ENCODE results near the gene GALNTL6. TPM values are rescaled to one million over a fixed set of nuclear protein-coding genes. Genes with fewer than 3 reads are reported as not detected.

GALNTL6 gene
- polyA plus RNA-seq, 12 donors = 0.19 to 2.6 (median 0.70) TPM; not detected in 2

DNA sequence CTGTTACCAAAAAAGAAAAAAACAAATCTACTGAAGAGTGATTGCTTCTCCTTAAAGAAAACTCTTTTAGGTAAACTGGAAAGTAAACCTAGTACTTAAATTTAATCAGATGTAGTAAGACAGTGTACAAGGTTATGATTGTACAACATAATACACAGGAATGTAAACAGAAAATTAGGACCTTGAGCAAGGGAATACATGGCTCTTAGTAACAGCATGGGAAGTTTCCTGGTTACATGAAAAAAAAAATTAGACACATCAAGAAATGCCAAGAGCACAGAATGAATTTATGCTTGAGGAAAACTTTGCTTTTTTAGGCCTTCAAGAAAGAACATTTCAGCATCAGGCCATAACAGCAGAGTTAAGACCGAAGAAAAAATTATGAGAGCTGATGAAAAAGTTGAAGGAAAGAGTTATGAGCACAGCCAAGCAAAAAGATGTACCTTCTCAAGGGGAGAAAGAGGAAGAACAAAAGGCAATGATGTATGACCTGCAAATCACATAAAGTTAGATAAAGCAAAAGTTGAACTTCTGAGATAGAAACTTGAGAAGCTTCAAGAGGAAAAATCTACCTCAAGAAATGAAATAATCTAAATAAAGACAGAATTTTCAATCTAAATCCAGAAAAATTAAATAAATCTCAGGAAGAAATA, 311.6 kb downstream of the GALNTL6 start:
- DNase-seq = no peak

DNA sequence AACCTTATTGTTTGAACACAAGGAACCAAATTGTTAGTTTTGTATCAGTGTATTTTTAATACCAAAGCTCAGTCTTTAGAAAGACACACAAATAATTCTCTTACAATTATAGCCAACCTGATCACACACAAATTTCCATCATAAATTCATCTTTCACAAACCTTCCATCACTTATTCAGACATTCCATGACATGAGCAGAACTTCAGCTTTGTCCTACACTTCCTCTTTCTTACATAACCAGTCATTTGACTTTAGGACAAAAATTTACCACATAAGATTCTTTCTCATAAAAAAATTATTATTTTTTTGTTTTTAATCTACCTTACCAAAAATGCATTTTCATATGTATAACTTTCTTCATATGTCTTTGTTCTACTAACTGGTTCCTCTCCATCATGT, 312.2 kb downstream of the GALNTL6 start:
- no peak for DNase-seq

DNA sequence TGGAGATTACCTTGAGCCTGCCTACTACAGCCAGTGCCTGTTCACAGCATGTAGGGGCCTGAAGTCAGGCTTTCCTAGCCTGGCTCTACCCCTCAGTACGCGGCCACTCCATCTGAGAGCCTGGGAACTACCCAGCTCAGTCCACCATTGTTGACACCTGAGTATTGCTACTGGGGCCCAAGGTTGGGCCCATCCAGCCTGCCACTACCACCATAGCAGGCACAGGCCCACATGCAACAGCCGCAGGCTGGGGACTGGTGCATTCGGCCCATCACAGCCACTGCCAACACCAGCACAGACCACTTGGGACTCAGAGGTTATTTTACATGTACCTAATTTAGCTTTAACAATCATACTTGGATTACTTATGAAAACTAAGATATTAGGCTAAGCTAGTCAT, 314.0 kb downstream of the GALNTL6 start:
- no peak for DNase-seq

- DNase-seq = no peak
Observed at GRCh38 chr4:172129593-172129992, 316.4 kb downstream of the GALNTL6 start.

- no peak for DNase-seq
Observed at GRCh38 chr4:172134521-172134920, 321.3 kb downstream of the GALNTL6 start.

GRCh38 chr4:172141025-172141424, 327.8 kb downstream of the GALNTL6 start:
- no peak for DNase-seq

DNA sequence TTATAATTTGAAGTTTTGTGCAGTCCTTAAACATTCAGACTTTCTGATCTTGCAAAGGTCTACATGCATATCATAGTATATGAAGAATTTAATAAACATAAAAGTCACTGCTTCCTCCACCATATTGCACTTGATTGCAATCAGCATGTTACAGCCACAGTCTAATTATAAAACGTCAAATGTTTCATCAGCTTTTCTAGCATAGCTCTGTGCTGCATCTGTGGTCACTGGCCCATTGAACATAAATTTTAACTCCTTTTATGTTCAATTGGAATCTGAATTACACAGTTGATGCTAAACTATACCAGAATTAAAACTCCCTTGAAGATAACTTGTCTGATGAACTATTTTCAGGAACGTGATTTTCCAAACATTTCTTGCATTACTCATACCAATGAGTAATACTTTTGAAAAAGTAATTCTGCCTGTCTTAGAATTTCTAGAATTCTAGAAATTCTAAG, 329.1 kb downstream of the GALNTL6 start:
- no peak for DNase-seq

DNA sequence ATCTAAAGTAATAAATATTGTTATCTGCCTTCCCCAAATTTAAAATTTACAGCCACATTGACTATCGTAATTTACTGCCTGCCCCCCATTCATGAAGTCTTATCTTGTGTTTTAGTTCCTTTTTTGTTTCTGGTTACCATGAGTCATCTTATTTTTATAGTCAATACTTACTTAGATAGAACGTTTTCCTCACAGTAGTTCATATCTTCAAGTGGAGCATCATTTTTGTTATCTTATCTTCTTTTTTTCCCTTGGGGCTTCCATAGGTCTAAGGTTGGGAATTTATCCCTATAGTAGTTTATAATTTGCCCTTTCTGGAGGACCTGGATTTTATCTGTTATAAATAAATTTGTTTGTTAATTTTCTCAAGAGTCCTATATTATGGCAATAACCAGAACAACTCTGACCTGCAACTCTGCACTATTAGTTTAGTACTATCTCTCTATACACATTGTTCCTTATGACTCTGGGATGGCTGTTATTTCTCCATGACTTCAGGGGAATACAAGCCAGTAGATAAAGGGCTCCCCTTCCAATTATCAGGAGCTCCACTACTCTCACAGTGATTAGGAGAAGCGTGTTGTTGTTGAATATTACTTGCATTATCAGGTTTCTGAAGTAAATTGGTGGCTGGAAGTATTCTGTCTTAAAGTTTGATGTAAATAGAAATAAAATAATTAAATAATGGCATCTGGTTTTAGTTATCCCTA, 330.6 kb downstream of the GALNTL6 start:
- DNase-seq = no peak

DNA sequence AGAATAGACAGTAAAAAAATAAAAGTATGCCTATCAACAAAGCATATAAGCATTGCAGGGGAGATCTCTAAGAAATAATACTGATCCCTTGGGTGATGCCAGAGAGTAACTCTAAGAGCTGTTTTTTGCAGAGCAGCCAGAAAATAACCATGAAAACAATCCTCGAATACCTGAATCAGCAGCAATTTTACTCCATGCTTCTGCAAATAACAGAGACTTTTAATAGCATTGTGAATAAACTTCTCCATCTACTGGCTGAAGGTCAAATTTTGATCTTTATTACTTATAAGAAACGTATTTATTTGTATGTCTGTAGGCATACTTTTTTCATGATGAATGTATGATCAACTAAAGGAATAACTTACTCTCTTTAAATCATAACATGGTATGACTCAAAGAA, 334.5 kb downstream of the GALNTL6 start:
- DNase-seq = peak; percentile 6

DNA sequence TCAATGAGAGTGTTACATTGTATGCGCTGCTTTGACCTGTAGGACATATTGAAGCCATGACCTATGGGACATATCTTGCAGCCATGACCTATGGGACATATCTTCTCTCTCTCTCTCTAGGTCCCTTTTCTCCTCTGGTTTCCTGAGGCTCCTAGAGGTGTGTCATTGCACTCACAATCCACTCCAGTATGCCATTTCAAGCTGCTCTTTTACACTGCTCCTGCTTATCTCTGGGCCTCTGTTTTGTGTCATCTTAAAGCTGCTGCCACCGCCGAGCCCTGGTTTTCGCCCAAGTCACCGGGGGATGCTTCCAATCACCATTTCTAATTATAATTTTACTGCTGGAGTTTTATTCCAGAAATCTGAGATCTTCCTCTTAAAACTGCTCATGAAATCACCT, 336.1 kb downstream of the GALNTL6 start:
- DNase-seq = no peak

DNA sequence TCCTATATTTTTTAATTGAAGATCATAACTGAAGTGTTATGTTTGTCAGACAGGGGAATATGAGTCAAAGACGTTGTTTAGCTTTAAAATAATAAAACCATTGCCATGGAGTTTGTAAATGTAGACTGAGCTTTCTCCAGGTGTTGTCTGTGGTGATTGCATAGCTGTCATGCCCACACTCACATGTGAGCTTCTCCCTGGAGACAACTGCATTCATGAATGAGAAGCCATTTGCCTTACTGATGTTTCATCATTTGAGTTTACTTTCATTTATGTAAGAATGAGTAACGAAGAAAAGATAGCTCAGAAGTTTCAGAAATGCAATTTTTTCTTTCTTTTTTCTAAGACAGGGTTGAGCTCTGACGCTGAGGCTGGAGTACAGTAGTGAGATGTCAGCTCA, 339.1 kb downstream of the GALNTL6 start:
- no peak for DNase-seq

DNA sequence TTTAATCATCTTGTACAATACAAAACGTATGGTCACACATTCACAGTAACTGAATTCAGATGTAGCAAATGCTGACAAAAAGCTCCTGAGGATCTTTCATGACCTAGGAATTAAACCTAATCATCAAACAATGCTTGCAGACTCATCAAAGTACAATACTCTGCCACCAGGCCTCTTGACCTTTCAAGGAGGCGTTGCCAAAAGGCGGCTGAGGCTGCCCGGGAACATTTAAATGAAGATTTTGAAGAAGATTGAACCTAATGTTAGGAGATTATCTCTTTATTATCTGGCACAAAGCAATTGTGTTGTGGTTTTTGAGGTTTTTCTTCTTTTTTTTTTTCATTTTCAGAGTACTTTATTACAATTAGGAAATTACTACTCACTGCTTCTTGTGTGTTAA, 340.5 kb downstream of the GALNTL6 start:
- no peak for DNase-seq

- no peak for DNase-seq
Observed at GRCh38 chr4:172155838-172156345, 342.7 kb downstream of the GALNTL6 start.

- no peak for DNase-seq
Observed at GRCh38 chr4:172157946-172158345, 344.7 kb downstream of the GALNTL6 start.

DNA sequence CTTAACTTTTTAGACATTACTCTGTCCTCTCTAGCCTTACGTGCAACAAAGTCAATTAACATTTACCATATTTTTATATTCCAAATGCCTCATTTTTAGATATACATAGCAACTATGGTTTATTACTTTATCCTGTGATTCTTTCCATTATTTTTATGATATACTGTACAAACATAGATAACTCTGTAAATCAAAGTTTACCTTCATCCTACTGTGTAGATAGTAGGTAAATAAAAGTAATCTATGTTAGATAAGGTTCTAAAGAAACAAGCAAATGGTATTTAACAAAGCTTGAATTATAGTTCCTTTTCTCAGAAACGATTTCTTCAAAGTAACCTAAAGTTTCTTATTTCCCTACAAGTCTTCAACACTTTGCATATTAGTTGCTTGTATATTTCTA, 350.0 kb downstream of the GALNTL6 start:
- DNase-seq = no peak

- no peak for DNase-seq
Observed at GRCh38 chr4:172168888-172169287, 355.7 kb downstream of the GALNTL6 start.

DNA sequence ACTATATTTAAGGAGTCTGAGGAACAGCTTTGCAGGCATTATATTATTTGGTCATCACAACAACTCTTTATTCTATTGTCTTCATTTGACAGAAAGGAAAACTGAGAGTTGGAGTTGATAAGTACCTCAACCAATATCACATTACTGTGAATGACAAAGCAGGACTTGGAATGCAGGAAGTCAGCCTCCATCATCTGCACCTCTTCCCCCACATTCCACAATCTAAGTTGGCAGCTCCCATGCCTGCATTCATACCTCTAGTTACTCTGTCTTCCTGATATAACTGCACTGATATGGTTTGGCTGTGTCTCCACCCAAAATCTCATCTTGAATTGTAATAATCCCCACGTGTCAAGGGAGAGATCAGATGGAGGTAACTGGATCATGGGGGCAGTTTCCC, 356.7 kb downstream of the GALNTL6 start:
- DNase-seq = no peak

DNA sequence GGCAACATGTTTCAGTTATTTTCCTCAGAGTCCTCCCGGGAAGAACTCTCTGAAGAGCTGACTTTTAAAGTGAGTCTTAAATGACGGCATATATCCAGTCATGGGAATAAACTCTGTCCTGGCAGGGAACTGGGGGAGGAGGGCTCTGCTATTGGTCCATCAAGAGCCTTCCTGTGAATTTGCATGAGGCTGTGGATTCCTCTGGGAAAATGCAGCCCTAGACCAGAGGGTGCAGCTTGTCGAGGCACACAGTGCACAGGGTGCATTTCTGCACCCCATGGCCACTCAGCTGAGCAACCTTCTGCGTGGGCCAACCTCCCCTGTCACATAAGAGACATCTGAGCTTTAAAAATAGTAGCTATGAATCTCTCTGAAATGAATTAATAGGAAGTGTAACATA, 360.0 kb downstream of the GALNTL6 start:
- DNase-seq = no peak

DNA sequence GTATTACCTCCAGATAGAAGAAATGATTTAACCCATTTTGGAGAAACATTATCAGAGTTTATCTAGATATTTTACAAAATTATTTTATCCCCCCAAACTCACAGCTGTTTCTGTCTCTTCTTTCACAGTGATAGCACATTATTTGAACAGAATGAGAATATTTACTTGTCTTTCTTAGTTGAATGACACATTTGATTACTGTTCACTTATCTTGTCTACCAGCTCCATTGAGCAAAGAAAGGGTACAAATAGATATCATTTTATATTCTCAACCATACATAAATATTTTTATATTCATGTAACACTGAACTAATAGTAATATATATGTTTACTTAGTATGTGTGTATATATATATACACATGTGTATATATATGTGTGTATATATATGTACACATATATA, 364.2 kb downstream of the GALNTL6 start:
- no peak for DNase-seq

DNA sequence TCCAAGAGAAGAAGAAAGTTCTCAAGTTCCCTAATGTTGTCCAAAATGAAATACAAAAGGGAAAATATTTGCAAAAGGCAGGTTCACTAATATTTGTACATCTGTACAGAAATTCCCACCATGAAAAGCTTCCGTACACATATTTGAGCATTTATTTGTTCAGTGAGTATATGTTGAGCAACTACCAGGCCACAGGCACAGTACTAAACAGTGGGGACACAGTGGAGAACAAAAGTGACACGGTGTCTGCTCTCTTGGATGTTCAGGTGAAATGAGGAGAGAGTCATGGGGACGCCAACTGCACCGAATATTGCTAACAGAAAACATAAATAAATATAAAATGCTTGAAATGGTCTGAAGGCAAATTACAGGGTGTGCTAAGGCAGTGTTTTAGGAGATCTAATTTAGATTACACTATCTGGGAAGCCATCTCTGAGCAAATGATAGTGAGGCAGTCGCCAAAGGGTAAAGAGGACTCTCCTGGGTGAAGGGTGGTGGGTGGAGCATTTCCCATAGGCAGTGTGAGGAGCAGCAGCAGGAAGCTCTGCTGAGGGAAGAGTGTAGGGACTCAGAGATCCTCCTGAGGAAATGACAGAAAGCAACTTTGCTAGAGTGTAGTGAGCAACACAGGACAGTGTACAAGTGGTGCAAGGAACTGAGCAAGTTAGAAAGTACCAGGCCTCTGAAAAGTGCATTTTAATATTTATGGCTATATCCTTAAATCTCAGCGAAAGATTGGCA, 375.2 kb downstream of the GALNTL6 start:
- DNase-seq = no peak

GRCh38 chr4:172202480-172203076, 389.4 kb downstream of the GALNTL6 start:
- DNase-seq = no peak

DNA sequence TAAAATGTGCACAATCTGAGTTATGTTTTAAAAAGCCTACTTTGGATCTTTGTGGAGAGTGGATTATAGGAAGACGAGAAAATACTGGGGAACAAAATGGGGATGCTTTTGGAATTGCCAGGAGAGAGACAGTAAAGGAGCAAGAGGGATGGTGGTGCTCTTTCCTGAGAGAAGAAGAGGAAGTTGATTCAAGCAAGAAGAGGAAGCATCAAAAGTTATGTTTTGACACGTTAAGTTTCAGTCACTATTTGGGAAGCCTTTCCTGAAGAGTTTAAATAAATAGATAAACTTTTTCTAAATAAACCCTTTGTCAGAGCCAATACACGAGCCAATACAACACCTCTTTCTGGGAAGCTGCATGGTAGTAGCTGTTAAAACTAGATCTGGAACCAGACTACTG, 394.1 kb downstream of the GALNTL6 start:
- no peak for DNase-seq
